Ishikawa (cell line): Measurements from ENCODE around the gene USP28.

ENCODE experiments used
- EGR1 ChIP-seq: IDR thresholded peaks from 2 replicates; pipeline ENCODE4 v1.6.1; 2012
- EP300 ChIP-seq: IDR thresholded peaks from 2 replicates; pipeline ENCODE4 v1.6.1; 2012; ENCODE audit warnings: borderline replicate concordance
- MAX ChIP-seq: IDR thresholded peaks from 2 replicates; pipeline ENCODE4 v1.6.1; 2012
- NFIC ChIP-seq: IDR thresholded peaks from 2 replicates; pipeline ENCODE4 v1.6.1; 2012
- TAF1 ChIP-seq: IDR thresholded peaks from 2 replicates; pipeline ENCODE4 v1.6.1; 2012; ENCODE audit warnings: low read depth, mild to moderate bottlenecking
- USF1 ChIP-seq: IDR thresholded peaks from 2 replicates; pipeline ENCODE4 v1.6.1; 2012
- YY1 ChIP-seq: IDR thresholded peaks from 2 replicates; pipeline ENCODE4 v1.6.1; 2012; ENCODE audit warnings: low read depth

DNA sequence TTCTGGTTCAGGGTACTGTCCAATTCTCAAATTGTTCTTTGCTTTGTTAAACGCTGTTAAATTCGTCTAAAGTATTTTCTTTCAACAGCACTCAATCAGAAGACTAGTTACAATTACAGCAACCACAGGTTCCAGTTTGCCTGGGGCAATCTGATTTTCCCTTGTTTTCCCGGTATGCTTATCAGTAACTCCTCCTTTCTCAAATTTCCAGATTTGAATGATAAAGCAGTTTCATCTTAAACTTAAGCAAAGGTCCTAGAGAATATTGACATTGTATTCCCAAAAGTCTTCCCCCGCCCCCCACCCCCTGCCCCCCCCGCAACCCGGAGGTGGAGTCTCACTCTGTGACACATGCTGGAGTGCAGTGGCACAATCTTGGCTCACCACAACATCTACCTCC lies 10.5 kb upstream of the USP28 start:
- TF ChIP-seq USF1 (no peak), EGR1 (no peak), TAF1 (no peak), MAX (no peak), NFIC (no peak), YY1 (no peak), EP300 (no peak)
